Activated CD8-positive, alpha-beta memory T cell treated with anti-CD3 and anti-CD28 coated beads, Interleukin-2, amount 10 ng/mL, durations not matched to agents 7 days and 5 days (primary cell): ENCODE results near the gene SLC1A3. TPM values are rescaled to one million over a fixed set of nuclear protein-coding genes. Genes with fewer than 3 reads are reported as not detected.

ENCODE experiments used
- ATAC-seq: fragments of 150-1000 bp; cut with Tn5 transposase; one replicate; pipeline ENCODE4 v1.10.0; 2021; ENCODE audit warnings: moderate library complexity
- CTCF ChIA-PET: fragments of 350-600 bp; sonication (Branson Sonifier 250); formaldehyde crosslinking; loops from one replicate; lab custom pipeline; 2021; ENCODE audit warnings: antibody characterized with exemption; lab: Charles Lee
- DNase-seq: peaks from one replicate; pipeline ENCODE4 v3.0.0-alpha.2; 2020
- H3K27ac Mint-ChIP-seq: one replicate; pipeline ENCODE4 v1.8.0; 2021; ENCODE audit warnings: mild to moderate bottlenecking, mixed read lengths
- H3K27me3 Mint-ChIP-seq: one replicate; pipeline ENCODE4 v1.8.0; 2021; ENCODE audit warnings: mixed read lengths
- H3K36me3 Mint-ChIP-seq: one replicate; pipeline ENCODE4 v1.8.0; 2021; ENCODE audit warnings: mild to moderate bottlenecking, mixed read lengths
- H3K4me1 Mint-ChIP-seq: one replicate; pipeline ENCODE4 v1.8.0; 2021; ENCODE audit warnings: mixed read lengths
- H3K4me3 Mint-ChIP-seq: one replicate; pipeline ENCODE4 v1.8.0; 2021; ENCODE audit warnings: mild to moderate bottlenecking, moderate library complexity, mixed read lengths
- H3K9me3 Mint-ChIP-seq: one replicate; pipeline ENCODE4 v1.8.0; 2022; ENCODE audit warnings: low read depth, mixed read lengths
- total RNA-seq, 2 experiments: library from RNA; stranded (reverse); gene quantifications; one replicate each; pipeline ENCODE4 v1.2.3, GENCODE V29; 2021

The SLC1A3 gene
- total RNA-seq, 2 experiments from 2014 or later, result not detected

- Mint-ChIP-seq H3K36me3 (no peaks in the 10 kb centered on the region), H3K4me3 (no peak overlapping the region), H3K27me3 (peaks cover 2% of the 10 kb centered on the region), H3K4me1 (peaks cover 8% of the 10 kb centered on the region), H3K9me3 (no peaks in the 10 kb centered on the region), H3K27ac (no peak overlapping the region)
- CTCF ChIA-PET, result no interaction called here
- no peak for ATAC-seq
- no peak for DNase-seq
Measured at GRCh38 chr5:36719282-36719681, 112.9 kb downstream of the SLC1A3 start.

GRCh38 chr5:36720688-36721087 is 114.3 kb downstream of the SLC1A3 start:
- H3K9me3 Mint-ChIP-seq, result no peaks in the 10 kb centered on the region
- no peak for DNase-seq
- no peak overlapping the region for H3K27ac Mint-ChIP-seq
- H3K27me3 Mint-ChIP-seq, result peaks cover 2% of the 10 kb centered on the region
- H3K36me3 Mint-ChIP-seq, result no peaks in the 10 kb centered on the region
- H3K4me3 Mint-ChIP-seq, result no peak overlapping the region
- CTCF ChIA-PET, result interaction anchor here (1.0 kb wide), 2 partner anchors 9 to 30 kb away, joined by 3 read pairs; no protein-coding TSS in a partner anchor
- peaks cover 13% of the 10 kb centered on the region for H3K4me1 Mint-ChIP-seq
- ATAC-seq, result no peak

- no peaks in the 10 kb centered on the region for H3K9me3 Mint-ChIP-seq
- H3K4me1 Mint-ChIP-seq, result peaks cover 13% of the 10 kb centered on the region
- DNase-seq (no peak), ATAC-seq (no peak)
- no peak overlapping the region for H3K27ac Mint-ChIP-seq
- no peaks in the 10 kb centered on the region for H3K36me3 Mint-ChIP-seq
- peaks cover 2% of the 10 kb centered on the region for H3K27me3 Mint-ChIP-seq
- H3K4me3 Mint-ChIP-seq, result no peak overlapping the region
- CTCF ChIA-PET, result interaction anchor here (0.6 to 1.5 kb wide), 4 partner anchors 8 to 221 kb away, joined by 3 to 5 read pairs (median 3); no protein-coding TSS in a partner anchor
Measured at GRCh38 chr5:36721664-36722235, 115.3 kb downstream of the SLC1A3 start.

GRCh38 chr5:36722900-36723299 is 116.5 kb downstream of the SLC1A3 start:
- DNase-seq (no peak), ATAC-seq (no peak)
- Mint-ChIP-seq H3K27ac (no peak overlapping the region), H3K4me1 (peaks cover 13% of the 10 kb centered on the region), H3K9me3 (no peaks in the 10 kb centered on the region), H3K36me3 (no peaks in the 10 kb centered on the region), H3K27me3 (peaks cover 2% of the 10 kb centered on the region), H3K4me3 (no peak overlapping the region)
- CTCF ChIA-PET, result interaction anchor here (1.5 kb wide), 1 partner anchor 17 kb away, joined by 5 read pairs; no protein-coding TSS in a partner anchor

- Mint-ChIP-seq H3K27ac (no peak overlapping the region), H3K36me3 (no peaks in the 10 kb centered on the region), H3K9me3 (no peaks in the 10 kb centered on the region), H3K4me3 (peak overlapping the region; percentile 68), H3K27me3 (peaks cover 8% of the 10 kb centered on the region), H3K4me1 (peaks cover 13% of the 10 kb centered on the region)
- CTCF ChIA-PET, result interaction anchor here (1.7 kb wide), 1 partner anchor 16 kb away, joined by 7 read pairs; no protein-coding TSS in a partner anchor
- ATAC-seq (no peak), DNase-seq (no peak)
Measured at GRCh38 chr5:36723912-36724311, 117.5 kb downstream of the SLC1A3 start.

GRCh38 chr5:36724467-36725332 is 118.3 kb downstream of the SLC1A3 start:
- no peaks in the 10 kb centered on the region for H3K36me3 Mint-ChIP-seq
- no peaks in the 10 kb centered on the region for H3K9me3 Mint-ChIP-seq
- ATAC-seq, result peak; percentile 82
- H3K4me3 Mint-ChIP-seq, result peak overlapping the region; percentile 68
- peak; percentile 51 for DNase-seq
- peaks cover 13% of the 10 kb centered on the region for H3K4me1 Mint-ChIP-seq
- H3K27me3 Mint-ChIP-seq, result peaks cover 8% of the 10 kb centered on the region
- CTCF ChIA-PET, result interaction anchor here (1.7 kb wide), 1 partner anchor 15 kb away, joined by 7 read pairs; no protein-coding TSS in a partner anchor
- H3K27ac Mint-ChIP-seq, result peak overlapping the region; percentile 42

- H3K9me3 Mint-ChIP-seq, result no peaks in the 10 kb centered on the region
- H3K4me3 Mint-ChIP-seq, result no peak overlapping the region
- CTCF ChIA-PET, result no interaction called here
- peaks cover 13% of the 10 kb centered on the region for H3K4me1 Mint-ChIP-seq
- no peaks in the 10 kb centered on the region for H3K36me3 Mint-ChIP-seq
- H3K27me3 Mint-ChIP-seq, result peaks cover 5% of the 10 kb centered on the region
- ATAC-seq, result no peak
- H3K27ac Mint-ChIP-seq, result no peak overlapping the region
- no peak for DNase-seq
Measured at GRCh38 chr5:36726317-36726716, 119.9 kb downstream of the SLC1A3 start.

GRCh38 chr5:36726767-36727166 is 120.4 kb downstream of the SLC1A3 start:
- peaks cover 13% of the 10 kb centered on the region for H3K4me1 Mint-ChIP-seq
- no peak for DNase-seq
- H3K27me3 Mint-ChIP-seq, result peaks cover 5% of the 10 kb centered on the region
- no peak overlapping the region for H3K4me3 Mint-ChIP-seq
- no peaks in the 10 kb centered on the region for H3K36me3 Mint-ChIP-seq
- no peak overlapping the region for H3K27ac Mint-ChIP-seq
- CTCF ChIA-PET, result no interaction called here
- ATAC-seq, result no peak
- H3K9me3 Mint-ChIP-seq, result no peaks in the 10 kb centered on the region

- CTCF ChIA-PET, result interaction anchor here (0.6 to 3.5 kb wide), 11 partner anchors 8 to 302 kb away, joined by 3 to 13 read pairs (median 6); no protein-coding TSS in a partner anchor
- peaks cover 7% of the 10 kb centered on the region for H3K4me1 Mint-ChIP-seq
- H3K27me3 Mint-ChIP-seq, result peaks cover 9% of the 10 kb centered on the region
- H3K36me3 Mint-ChIP-seq, result no peaks in the 10 kb centered on the region
- DNase-seq, result no peak
- no peaks in the 10 kb centered on the region for H3K9me3 Mint-ChIP-seq
- ATAC-seq, result peak; percentile 66
- H3K27ac Mint-ChIP-seq, result no peak overlapping the region
- no peak overlapping the region for H3K4me3 Mint-ChIP-seq
Measured at GRCh38 chr5:36728697-36729543, 122.5 kb downstream of the SLC1A3 start.

- DNase-seq (no peak), ATAC-seq (no peak)
- CTCF ChIA-PET, result interaction anchor here (0.7 to 3.5 kb wide), 10 partner anchors 9 to 834 kb away, joined by 3 to 13 read pairs (median 6); no protein-coding TSS in a partner anchor
- Mint-ChIP-seq H3K9me3 (no peaks in the 10 kb centered on the region), H3K27me3 (peaks cover 16% of the 10 kb centered on the region), H3K36me3 (no peaks in the 10 kb centered on the region), H3K27ac (no peak overlapping the region), H3K4me3 (no peak overlapping the region), H3K4me1 (no peaks in the 10 kb centered on the region)
Measured at GRCh38 chr5:36730537-36731216, 124.3 kb downstream of the SLC1A3 start.

GRCh38 chr5:36733183-36733582 is 126.8 kb downstream of the SLC1A3 start:
- CTCF ChIA-PET, result no interaction called here
- ATAC-seq, result no peak

GRCh38 chr5:36734422-36734821 is 128.0 kb downstream of the SLC1A3 start:
- H3K27ac Mint-ChIP-seq, result no peak overlapping the region
- CTCF ChIA-PET, result interaction anchor here (1.0 to 1.3 kb wide), 3 partner anchors 38 to 212 kb away, joined by 3 to 4 read pairs (median 3); no protein-coding TSS in a partner anchor
- H3K9me3 Mint-ChIP-seq, result no peaks in the 10 kb centered on the region
- no peaks in the 10 kb centered on the region for H3K36me3 Mint-ChIP-seq
- DNase-seq (no peak), ATAC-seq (no peak)
- H3K4me1 Mint-ChIP-seq, result no peaks in the 10 kb centered on the region
- peaks cover 19% of the 10 kb centered on the region for H3K27me3 Mint-ChIP-seq
- H3K4me3 Mint-ChIP-seq, result no peak overlapping the region

More at GRCh38 chr5:36733183-36733582, 126.8 kb downstream of the SLC1A3 start:
- Mint-ChIP-seq H3K4me1 (no peaks in the 10 kb centered on the region), H3K4me3 (no peak overlapping the region), H3K36me3 (no peaks in the 10 kb centered on the region), H3K27ac (no peak overlapping the region), H3K27me3 (peaks cover 22% of the 10 kb centered on the region), H3K9me3 (no peaks in the 10 kb centered on the region)
- no peak for DNase-seq
